DMS153 (cell line): ENCODE measurements around the gene NOPCHAP1.
"Not testable (repeated sequence)": the region's sequence is repeated elsewhere in the genome, so short reads cannot be mapped to it uniquely, and the experiment has no call there.

ENCODE experiments used
- DNase-seq: peaks from one replicate; lab custom pipeline; 2025; lab: John Stamatoyannopoulos, UW

The NOPCHAP1 gene, protein sequence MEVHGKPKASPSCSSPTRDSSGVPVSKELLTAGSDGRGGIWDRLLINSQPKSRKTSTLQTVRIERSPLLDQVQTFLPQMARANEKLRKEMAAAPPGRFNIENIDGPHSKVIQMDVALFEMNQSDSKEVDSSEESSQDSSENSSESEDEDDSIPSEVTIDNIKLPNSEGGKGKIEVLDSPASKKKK

DNA sequence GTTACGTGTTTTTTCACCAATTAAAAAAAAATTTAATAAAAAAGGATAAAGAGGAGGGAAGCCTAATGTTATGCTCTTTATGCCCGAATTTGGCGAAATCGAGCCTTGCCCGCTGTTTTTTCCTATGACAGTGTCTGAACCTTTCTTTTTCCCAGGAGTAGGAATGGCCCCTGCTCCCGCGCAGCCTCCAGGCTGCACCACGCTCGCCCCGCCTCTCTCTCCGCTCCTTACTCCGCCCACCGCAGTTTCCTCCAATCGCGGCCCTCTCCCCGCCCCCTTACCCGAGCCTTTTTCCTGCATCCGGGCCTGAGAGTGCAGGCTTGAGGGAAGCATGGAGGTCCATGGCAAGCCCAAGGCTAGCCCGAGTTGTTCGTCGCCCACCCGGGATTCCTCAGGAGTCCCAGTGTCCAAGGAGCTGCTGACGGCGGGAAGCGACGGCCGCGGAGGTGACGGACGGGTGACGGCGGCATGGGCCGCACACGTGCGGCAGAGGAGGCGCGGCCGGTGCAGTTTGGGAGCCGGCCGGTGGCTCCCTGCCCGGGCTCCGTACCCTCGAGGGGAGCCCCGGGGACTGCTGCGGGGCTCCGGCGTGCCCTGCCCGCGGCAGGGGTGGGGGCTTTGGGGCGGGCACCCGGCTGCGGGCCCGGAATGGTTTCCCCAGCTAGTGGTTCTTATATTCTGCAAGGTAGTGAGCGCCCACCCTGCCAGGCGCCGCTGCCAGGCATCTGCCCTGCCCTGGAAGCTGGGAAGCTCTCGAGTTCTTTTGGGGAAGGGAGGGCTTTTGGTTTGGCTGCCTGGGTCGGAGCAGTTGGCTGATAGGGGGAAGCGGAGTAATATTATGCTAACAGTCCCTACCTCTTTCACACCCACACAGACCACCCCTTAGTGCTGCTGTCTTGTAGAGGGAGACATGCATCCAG is at the start of gene NOPCHAP1:
Gene NOPCHAP1 (plus strand): TSS at position 295 of the 920 bp plus-strand sequence. CDS start 37 bp downstream, at position 332.
- peak; percentile 81 for DNase-seq

DNA sequence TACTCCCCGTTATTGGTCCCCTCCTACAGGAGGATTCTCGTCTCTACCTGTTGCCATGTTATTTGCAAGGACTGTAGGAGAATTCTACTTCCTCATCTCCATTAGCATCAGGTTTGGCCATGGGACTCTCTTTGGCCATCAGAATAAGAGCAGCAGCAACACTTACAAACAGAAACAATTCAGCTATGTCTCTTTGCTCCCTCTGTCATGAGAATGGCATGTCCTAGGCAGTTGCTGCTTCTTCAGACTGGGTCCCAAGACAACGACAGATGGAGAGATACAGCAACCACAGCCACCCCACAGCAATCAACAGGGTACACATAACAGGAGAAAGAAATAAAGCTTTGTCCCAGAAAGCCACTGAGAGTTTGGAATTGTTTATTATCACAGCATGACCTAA is 47.7 kb upstream of the NOPCHAP1 start:
- no peak for DNase-seq

DNA sequence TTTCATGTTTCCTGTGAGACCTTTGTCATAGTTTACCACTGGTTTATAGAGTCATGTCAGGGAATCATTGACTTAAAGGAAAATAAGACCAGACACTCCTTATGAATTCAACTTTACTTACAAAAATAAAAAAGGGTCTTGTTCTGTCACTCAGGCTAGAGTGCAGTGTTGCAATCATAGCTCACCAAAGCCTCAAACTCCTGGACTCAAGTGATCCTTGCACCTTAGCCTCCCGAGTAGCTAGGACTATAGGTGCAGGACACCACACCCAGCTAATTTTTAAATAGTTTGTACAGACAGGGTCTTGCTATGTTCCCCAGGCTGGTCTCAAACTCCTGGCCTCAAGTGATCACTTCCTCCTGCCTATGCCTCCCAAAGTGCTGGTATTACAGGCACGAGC is 47.0 kb upstream of the NOPCHAP1 start:
- no peak for DNase-seq

DNA sequence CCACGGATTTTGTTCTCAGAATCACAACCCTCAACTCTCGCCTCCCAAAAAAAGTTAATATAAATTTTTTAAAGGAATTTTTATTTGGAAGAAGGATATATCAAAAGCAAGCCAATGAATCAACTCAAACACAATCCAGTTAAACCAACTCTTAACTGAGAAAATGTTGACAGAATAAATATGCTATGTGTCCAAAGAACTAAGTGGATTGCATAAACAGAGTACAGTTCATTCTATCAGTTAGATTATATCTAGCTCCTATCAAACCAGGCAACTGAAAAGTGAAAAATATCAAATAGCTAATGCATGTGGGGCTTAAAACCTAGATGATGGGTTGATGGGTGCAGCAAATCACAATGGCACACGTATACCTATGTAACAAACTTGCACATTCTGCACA is 44.7 kb upstream of the NOPCHAP1 start:
- DNase-seq = no peak

DNA sequence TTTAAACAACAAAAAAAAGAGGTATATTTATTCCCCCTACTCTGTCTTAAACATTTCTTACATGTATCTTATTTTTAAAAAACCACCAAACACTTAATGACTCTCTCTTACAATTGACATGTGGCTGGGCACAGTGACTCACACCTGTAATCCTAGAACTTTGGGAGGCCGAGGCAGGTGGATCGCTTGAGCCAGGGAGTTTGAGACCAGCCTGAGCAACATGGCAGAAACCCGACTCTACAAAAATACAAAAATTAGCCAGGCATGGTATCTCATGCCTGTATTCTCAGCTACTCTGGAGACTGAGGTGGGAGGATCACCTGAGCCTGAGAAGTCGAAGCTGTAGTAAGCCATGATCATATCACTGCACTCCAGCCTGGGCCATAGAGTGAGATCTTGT is 44.0 kb upstream of the NOPCHAP1 start:
- no peak for DNase-seq

DNA sequence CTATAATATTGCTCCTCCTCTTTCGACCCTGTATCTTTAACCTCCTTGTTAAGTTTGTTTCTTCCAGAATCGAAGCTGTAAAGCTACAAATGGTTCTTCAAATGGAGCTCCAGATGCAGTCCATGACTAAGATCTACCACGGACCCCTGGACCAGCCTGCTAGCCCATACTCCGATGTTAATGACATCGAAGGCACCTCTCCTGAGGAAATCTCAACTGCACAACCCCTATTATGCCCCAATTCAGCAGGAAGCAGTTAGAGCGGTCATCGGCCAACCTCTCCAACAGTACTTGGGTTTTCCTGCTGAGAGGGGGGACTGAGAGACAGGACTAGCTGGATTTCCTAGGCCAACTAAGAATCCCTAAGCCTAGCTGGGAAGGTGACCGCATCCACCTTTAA is 42.7 kb upstream of the NOPCHAP1 start:
- DNase-seq = not testable (repeated sequence)

DNA sequence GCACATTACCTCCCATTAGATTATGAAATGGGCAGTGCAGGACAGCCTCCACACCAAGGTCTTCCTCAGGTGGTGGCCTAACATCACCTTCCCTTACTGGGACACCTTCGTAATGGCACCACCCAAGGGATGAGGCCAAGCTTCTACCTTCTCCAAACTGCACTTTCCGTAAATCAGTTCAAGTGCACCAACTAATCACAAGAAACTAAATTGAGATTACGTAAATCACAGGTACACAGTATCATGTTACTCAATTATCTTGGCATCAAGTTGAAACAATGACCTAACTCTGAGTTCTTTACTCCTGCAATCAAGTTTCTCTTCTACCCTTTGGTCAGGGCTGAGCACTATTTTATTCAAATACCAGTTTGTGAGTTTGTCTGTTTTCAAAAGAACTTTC is 41.9 kb upstream of the NOPCHAP1 start:
- no peak for DNase-seq

DNA sequence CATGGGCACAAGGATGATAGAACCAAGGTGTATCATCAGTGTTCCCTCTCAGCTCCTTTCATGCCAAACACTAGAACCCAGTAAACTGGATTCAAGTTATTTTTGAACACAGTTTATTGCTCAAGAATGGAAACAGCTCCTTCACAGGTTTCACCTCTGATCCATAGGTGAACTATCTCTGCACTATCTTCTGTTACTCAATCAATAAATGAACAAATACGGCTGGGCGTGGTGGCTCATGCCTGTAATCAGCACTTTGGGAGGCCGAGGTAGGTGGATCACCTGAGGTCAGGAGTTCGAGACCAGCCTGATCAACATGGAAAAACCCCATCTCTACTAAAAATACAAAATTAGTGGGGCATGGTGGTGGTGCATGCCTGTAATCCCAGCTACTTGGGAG is 37.4 kb upstream of the NOPCHAP1 start:
- DNase-seq = not testable (repeated sequence)

DNA sequence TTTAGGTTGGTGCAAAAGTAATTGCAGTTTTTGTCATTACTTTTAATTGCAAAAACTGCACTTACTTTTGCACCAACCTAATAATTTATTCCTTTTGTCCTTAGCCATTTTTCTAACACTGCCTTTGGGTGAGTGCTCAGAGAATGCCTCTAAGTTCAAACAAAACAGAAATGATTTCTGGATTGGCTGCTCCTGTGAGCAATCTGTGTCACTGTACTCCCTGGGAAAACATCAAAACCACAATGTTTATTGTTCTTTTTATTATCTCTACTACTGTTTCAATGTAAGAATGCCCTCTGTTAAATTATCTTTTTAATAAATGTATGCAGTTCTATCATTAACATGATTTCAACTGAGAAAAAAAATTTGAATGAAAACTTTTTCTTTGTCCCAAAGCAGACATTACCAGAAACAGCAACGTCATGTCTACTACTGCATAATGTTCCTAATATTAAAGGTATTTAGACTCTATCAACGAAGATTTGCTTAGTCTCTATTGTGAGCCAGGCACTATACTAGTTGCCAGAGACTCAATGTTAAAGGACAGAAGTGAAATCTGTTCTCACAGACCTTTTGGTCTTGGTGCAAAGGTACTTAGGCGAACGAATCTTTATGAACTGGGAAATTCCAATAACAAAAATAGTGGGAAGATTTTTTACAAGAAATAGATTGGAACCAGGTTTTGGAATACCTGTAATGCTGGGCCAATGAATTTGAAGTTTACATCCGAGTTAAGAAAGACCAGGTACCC is 34.2 kb upstream of the NOPCHAP1 start:
- no peak for DNase-seq

DNA sequence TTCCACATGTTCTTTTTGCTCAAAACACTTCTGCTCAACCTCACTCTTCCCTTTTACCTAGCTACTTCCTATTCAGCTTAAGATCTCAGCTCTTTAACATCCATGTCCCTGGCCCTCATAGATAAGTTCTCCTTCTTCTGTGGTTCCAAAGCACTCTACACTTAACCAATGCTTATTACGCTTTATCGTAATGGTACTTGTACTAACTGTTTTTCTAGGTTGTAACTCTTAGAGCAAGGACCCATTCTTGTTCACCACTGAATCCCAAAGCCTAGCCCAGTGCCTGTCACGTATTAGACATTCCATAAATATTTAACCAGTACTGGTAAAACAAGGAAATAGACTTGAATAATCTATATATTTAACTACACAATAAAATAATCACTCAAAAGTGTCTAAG is 33.3 kb upstream of the NOPCHAP1 start:
- no peak for DNase-seq

DNA sequence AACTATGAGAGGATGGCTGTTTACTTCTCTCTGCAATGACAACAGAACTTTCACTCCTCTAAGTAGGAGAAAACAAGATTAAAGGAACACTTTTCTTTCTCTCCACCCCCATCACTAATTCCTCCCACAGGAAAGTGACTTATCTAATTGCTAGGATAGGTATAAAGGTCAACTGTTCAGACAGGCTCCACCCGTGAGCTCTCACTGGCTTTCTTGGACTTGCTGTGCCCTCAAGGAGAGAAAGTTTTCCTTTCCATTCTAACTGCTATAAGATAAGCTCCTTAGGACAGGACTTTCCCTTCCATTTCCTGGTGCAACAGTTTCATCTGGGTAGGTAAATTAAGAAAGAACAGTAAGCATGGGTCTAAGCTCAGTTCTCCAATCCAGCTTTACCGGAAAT is 32.8 kb upstream of the NOPCHAP1 start:
- DNase-seq = no peak

DNA sequence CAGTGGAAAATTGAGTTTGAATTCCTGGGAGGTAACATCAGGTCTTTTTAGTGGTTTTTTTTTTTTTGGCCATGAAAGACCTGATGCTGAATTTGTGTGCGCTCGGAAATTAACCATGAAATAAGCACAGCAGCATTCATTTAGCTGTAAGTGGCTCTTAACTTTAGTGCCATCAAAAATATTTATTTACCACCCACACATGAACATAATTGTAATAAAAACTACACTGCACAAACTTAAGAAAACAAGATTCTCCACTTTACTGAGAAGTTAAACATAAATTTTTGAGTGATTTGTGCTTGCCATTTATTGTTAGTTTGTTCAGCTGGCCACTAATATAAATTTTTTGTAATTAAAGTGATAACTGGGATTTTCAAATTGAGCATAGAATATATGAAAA is 30.4 kb upstream of the NOPCHAP1 start:
- no peak for DNase-seq

DNA sequence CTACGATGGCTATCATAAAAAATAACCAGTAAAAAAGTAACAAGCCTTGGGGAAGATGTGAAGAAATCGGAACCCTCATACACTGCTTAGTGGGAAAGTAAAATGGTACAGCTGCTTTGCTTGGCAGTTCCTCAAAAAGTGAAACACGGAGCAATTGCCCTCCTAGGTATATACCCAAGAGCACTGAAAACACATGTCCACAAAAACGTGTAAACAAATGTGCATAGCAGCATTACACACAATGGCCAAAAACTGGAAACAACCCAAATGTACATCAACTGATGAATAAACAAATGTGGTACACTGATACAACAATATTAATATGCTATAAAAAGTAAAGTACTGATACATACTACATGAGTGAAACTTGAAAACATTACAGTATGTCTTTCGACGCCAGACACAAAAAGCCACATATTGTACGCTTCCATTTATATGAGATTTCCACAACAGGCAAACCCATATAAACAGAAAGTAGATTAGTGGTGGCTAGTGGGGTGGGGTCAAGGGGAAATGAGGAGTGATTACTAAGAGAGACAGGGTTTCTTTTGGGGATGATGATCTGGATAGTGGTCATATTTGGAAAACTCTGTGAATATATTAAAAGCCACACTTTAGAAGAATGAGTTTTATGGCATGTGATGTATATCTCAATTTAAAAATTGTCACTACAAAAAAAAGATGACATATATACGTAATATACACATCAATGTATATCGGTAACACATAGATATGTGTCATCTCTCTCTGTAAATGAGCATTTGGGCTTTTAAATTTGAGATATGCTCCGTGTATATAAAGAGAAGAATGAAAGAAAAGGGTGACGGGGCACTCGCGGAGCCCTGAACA is 29.0 kb upstream of the NOPCHAP1 start:
- DNase-seq = no peak

DNA sequence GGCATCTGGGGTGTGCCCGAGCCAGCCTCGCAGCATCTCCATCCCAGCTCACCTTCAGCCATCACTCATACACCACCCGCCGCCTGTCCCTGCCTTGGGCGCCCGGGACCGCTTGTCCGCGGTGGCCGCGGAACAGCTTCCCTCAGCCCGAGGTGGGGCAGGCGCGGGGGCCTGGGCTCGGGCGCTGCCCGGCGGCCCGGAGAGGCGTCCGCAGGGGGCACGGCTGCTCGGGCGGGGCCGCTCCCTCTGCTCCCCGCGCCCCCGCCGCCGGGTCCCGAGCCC is 28.5 kb upstream of the NOPCHAP1 start:
- no peak for DNase-seq

DNA sequence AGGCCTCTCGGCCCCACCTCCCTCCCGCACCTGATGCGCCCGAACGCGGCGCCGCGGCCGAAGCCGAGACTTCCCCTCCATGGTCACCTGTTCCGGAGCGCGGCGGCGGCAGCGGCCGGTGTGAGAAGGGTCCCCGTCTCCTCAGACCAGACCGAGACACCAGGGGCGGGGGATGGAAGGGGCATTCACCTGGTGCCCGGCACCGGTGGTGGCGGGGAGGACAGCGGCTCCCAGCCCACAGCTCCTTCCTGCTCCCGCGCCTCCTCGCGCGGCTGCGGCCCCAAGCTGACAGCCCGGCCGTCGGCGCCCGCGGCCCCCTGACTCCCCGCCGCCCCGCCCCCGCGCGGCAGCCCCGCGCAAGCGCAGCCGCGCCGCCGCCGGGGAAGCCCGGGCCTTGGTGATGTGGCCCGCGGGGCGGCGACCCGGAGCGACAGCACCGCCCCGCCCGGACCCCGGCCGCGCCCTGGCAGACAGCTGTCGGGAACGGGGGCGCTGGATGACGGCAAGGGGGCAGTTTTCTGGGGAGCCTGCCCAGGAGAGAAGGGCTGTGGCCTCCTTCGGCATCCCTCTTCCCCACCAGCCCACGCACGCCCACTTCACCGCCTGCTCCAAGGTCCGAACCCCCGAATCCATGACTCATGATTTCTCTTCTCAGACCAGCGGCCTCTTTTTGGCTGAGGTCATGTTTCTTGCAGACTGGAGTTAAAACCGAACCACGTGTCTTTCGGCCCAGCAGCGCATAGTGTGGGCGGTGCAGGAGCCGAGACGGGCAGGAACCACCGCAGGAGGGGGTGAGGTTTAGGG is 27.9 kb upstream of the NOPCHAP1 start, which contains the start of gene SLC41A2:
Gene SLC41A2 (minus strand): TSS at position 290 of the 804 bp plus-strand sequence. CDS start 29,763 bp downstream, outside the sequence.
- peak; percentile 22 for DNase-seq

DNA sequence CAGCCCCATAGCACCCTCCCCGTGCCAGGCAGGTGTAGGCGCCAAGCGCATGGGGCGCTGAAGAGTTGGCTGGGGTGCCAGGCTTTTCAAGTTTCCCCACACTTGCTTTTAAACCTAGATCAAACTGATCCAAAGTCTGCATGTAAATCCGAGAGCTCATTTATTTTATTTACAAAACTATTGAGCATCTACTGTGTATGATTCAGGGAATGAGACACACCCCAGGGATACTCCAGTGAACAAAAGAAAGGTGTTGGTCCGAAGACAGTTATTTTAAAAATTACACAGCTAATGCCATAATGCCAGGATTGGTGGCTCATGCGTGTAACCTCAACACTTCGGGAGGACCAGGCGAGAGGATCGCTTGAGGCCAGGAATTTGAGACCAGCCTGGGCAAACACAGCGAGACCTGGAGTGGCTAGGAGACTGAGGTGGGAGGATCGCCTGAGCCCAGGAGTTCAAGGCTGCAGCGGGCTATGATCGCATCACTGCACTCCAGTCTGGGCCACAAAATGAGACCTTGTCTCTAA is 27.2 kb upstream of the NOPCHAP1 start:
- no peak for DNase-seq

DNA sequence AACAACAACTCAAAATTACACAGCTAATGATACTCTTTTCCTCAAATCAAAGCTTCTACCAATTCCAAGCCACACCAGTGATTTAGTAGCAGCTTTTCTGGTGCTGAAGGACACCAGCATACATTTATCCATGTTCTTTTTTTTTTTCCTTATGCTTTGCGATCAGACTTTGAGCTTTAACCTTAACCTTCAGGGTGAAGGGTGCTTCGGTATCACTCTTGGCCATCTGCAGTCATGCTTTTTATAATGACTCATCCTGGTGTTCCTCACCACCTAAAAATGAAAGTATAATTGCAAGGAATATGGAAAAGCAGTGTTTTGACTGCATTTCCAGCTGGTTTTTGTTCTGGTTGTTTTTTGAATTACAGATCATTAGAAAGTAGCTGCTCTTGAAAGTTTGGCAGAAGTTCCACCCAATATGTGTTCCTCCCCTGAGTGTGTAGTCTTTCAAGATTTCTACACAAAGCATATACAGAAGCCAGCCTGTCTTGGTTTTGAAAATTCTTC is 26.7 kb upstream of the NOPCHAP1 start:
- DNase-seq = no peak

DNA sequence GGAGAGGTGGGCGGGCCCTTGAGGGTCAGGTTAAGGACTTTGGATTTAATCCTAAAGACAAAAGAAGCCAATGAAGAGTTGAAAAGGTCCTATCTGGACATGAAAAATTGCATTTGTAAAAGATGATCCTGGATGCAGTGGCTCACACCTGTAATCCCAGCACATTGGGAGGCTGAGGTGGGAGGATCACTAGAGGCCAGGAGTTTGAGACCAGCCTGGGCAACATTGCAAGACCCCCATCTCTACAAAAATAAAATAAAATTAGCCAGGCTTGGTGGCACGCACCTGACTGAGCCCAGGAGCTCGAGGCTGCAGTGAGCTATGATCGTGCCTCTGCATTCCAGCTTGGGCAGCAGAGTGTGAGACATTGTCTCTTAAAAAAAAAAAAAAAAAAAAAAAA is 25.7 kb upstream of the NOPCHAP1 start:
- DNase-seq = no peak

DNA sequence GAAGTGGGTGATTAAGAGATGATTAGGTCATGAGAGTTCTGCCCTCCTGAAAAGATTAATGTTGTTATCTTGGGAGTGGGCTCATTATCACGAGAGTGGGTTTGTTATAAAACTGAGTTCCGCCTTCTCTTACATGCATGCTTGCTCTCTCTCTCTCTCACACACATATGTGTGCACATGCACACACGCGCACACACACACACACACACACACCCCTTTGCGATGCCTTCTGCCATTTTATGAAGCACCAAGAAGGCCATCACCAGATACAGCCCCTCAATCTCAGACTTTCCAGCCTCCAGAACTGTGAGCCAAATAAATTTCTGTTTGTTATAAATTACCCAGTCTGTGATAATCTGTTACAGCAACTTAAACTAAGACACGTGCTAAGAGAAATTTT is 22.4 kb upstream of the NOPCHAP1 start:
- DNase-seq = no peak

DNA sequence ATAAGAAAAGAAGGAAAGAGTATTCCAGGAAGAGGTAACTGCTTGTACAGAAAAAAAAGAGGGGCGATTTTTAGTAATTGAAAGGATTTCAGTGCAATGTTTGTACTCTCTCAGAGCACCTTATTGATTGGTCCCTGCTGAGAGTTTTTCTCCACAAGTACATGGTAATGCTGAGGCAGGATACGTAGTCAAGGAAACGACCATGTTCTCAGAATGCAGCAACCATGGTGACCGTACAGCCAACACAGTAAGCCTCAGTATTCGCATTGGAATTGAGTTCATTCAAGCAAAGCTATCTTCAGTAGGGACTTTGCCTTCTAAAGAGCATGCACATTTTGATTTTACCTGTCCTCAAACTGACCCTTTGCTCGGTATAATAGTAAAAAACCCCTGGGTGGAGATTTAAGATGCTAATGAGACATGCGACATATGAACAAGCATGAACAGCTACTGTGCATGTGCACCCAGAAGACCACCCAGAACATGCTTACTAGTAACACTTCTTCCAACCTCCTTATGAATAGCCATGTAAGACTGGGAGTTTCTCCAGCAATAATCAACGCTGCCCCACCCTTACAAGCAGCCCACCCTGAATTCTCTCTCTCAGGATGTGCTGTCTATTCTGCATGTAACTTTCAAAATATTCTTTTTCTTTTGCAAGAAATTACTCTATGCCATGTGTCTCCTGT is 21.8 kb upstream of the NOPCHAP1 start:
- DNase-seq = peak; percentile 31
